LNCAP (cell line): ENCODE measurements around the gene BEND7.

Experiments
- TF ChIP-seq, protein P1 (sequence below): fragments of 450-650 bp; IDR thresholded peaks from 2 replicates; pipeline ENCODE4 v1.5.1; 2017; ENCODE audit warnings: mild to moderate bottlenecking

BEND7 gene

DNA sequence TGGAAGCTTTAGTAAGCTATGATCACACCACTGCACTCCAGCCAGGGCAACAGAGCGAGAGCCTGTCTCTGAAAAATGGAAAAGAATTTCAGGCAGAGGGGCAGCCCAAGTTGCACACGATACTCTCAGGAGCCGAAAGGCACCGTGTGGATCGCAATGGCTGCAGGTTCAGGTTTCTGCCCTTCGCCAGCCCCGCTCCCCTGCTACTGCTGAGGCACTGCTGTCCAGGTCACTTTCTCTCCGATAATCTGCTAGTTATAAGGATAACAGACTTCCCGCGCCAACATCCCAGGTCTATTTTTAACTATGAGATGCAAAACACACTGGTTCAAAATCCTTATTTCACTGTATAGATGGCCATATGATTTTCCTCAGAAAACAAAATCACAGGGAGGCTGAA, 11.1 kb downstream of the BEND7 start:
- TF ChIP-seq, protein P1, sequence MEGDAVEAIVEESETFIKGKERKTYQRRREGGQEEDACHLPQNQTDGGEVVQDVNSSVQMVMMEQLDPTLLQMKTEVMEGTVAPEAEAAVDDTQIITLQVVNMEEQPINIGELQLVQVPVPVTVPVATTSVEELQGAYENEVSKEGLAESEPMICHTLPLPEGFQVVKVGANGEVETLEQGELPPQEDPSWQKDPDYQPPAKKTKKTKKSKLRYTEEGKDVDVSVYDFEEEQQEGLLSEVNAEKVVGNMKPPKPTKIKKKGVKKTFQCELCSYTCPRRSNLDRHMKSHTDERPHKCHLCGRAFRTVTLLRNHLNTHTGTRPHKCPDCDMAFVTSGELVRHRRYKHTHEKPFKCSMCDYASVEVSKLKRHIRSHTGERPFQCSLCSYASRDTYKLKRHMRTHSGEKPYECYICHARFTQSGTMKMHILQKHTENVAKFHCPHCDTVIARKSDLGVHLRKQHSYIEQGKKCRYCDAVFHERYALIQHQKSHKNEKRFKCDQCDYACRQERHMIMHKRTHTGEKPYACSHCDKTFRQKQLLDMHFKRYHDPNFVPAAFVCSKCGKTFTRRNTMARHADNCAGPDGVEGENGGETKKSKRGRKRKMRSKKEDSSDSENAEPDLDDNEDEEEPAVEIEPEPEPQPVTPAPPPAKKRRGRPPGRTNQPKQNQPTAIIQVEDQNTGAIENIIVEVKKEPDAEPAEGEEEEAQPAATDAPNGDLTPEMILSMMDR: no peak

DNA sequence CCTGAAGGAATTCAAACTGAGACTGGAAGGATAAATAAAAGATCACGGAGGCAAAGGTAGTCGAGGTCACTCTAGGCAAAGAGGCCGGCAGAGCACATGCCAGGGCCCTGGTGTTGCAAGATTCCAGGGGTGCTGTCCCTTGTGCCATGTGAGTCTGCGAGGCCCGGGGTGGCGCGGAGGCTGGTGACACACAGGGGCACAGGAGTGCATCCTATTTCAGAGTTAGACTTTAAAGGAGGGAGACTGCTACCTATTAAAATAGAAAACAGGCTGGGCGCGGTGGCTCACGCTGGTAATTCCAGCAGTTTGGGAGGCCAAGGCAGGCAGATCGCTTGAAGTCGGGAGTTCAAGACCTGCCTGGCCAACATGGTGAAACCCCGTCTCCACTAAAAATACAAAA, 12.6 kb downstream of the BEND7 start:
- TF ChIP-seq, protein P1: no peak

DNA sequence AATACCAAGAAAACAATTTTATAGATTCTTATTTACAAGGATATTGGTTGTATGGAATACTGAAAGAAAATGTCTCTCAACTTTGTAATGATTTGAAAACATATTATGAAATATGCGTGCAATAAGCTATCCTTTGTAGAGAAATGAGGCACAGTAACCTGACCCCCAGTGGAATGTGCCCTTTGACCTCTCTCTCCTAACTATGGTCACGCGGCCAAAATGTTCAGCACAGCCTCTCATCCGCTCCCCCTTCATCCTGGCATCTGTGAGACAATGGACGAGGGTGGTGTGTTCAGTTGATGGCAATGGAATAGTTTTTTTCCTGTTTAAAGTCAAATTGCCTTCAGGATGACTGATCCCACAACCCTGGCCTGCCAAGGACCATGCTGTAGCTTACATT, 13.3 kb downstream of the BEND7 start:
- TF ChIP-seq, protein P1: no peak

DNA sequence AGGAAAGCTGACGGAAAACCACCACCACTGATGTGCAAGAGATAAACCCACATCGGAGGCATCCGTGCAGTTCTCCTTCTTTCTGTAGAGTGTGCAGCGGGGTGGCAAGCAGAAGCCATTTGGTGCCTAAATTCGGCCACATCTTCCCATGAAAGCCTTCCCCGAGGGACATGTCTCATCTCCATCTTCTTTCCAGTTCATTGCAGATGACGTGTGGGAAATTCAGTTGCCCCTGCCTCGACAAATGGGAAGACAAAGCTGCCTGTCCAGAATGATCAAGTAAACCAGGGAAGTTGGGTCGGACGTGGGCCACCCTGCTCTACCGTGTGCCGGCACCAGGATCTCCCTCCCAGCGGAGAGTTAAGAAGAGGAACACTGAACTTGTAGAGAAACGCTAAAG, 14.5 kb downstream of the BEND7 start:
- TF ChIP-seq, protein P1: no peak

DNA sequence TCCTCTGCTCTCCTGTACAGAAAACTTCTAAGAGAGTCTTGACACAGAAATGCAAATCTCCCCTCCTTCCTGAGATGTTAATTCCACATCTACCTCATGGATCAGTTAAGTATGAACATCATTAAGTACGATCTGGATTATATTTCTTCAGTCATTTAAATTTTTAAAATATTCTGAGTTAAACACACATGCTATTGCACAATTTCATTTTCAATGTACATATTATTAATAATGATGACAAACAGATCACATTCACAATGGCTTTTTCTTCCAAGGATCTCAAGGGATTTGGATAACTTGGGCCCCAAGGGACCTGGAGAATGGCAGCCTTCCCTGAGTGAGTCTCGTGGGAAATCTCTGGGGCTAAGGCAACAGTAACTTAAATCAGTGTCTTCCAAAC, 16.2 kb downstream of the BEND7 start:
- TF ChIP-seq, protein P1: no peak

DNA sequence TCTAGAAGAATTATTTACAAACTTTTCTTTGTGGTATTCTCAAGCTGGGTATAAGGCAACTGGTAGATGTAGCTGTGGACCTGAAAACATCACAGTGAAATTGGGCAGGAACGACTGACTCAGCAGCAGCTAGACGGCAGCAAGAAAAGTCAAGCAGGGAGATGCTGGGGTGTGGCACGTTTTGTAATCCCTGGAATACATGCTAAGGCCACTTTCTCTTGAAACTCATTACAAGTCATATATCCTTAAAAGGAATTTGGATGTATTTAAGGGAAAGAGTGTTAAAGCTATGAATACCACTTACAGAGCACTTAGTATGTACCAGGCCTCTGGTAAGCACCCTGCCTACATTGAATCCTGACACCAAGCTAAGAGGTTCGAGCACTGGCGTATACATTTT, 17.4 kb downstream of the BEND7 start:
- TF ChIP-seq, protein P1: no peak

DNA sequence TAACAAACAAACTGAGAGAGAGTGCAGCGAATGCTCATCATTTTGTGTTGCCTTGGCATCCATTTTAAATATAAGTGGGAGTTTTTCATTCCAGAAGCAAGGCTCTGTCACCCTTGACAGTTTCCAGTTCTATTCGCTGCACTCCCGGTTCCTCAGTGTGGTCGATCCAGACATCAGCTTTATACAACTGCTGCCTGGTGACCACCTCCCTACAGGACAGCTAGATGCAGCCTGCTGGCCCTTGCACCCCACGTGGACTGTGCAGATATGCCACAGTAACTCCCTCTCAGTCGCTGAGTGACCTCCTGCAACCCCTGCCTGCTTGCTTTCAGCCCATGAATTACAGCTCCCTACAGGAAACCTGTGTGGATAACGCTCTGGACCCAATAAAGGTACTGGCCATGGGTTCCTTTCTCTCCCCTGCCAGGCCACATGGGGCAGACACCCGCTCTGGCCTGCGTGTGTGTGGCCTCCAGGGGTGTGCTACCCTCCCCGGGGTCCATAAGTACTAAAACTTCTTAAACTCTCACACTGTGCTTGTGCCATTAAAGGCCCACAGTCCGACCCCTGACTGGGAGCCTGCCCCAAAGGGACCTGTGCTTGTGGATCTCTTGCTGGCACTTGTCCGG, 23.6 kb downstream of the BEND7 start:
- TF ChIP-seq, protein P1: no peak
